Activated CD4-positive, CD25-positive, alpha-beta regulatory T cell treated with anti-CD3 and anti-CD28 coated beads, Interleukin-2, amount 50 U/mL, for 24 hours (primary cell): Measurements from ENCODE around the gene KCNJ14.
A peak's percentile ranks its signal among the peaks of the same experiment; 100 is the strongest.

Source experiments
- ATAC-seq, 2 donors: fragments of 150-1000 bp; cut with Tn5 transposase; one replicate each; pipeline ENCODE4 v1.10.0; 2021; ENCODE audit warnings: mild to moderate bottlenecking in 1 of 2, moderate library complexity in 1 of 2

KCNJ14 gene

DNA sequence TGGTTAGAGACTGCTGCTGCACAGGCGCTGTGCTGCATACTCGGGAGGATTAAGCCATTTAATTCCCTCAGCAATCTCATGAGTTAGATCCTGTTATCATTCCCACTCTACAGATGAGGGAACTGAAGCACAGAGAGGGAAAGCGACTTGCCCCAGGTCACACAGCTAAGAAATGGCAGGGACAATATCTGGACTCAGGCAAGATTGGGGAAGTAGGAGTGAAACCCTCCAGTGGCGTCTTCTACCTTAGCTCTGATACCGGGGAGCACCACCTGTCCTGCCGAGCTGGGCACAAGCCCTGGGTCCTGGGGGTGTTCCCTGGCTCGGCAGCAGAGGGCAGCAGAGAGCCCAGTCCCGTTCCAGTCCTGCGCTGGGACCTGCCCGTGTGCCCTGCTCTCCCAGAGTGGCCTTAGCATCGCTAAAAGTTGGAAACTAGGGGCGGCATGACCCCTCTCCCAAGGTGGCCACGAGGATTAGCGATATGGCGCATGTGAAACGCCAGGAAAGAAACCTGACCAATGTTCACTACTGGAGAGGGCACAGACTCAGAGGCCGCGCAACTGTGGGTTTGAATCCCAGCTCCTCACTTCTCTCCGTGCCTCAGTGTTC lies 34.3 kb downstream of the KCNJ14 start:
- ATAC-seq = peak; percentile 50 to 68

DNA sequence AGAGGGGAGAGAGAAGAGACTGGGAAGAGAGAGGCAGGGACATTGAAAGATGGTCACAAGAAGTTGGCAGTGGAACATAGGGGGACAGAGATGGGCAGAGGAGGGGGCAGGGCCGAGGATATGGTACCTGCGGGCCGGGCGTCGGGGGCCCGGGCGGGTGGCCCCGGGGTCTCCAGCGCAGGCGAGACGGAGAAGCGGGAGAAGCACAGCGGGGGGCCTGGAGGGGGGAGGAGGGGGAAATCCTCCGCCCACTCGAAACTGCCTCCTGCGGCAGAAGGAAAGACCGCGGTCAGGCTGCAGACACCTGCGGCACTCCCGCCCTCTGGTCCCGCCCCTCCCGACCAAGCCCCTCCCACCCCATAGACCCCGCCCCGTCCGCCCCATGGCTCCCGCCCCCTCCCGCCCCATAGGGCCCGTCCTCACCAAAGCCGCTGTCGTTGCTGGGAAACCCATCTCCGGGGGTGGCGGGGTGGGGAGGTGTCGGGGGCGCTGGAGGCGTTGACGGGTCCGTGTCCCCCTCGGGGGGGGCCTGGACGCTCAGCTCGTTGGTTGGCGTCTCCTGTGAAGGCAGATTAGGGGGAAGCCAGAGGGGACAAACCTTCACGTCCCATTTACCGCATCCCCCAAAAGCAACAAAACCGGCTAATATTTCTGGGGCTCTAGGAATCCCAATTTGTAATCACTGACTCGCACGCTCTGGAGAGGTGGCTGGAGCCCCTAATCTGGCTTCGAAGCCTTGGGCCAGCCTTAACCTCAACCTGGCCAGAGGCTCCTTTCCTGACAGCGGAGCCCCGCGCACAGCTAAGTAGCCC lies 35.8 kb downstream of the KCNJ14 start:
- ATAC-seq = no peak

DNA sequence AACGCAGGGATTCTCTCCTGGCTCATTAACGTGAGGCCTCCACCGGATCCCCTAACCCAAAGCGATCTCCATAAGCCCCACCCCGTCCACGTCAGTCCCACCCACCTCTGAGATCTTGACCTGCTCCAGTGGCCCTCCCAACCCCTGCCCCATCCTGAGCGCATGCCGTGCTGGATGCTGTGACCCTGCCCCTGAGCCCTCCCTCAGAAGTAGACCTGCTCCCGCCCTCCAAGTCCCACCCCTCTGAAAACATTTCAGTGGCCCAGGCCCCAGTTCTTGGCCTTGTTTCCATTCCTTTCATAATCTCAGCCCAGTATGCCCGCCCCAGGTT lies 36.4 kb downstream of the KCNJ14 start:
- ATAC-seq = no peak

DNA sequence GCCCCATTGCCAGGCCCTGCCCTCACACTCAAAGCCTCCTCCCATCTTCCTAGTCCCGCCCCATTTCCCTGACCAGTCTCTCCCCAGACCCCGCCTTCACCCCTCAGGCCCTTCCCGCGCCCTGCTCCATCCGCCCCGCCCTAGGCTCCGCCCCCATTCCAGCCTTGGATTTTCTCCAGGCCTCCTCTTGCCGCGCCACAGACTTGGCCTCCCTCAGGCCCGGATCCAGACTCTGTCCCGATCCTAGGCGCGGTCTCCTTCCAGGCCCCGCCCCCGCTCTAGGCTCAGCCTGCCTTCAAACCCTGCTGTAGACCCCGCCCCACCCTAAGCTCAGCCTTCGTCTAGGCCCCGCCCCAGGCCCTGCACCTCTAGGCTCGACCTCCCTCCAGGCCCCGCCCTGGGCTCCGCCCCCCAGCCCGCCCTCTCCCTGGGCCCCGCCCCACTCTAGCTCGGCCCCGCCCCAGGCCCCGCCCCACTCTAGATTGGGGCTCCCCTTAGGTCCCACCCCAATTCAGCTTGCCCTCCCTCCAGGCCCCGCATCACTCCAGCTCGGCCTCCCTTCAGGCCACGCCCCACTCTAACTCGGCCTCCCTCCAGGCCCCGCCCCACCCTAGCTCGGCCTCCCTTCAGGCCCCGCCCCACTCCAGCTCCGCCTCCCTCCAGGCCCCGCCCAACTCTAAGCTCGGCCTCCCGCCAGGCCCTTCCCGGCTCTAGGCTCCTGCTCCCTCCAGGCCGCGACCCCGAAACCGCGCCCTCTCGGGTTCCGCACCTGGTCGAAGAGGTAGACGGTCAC lies 37.7 kb downstream of the KCNJ14 start:
- peak; percentile 61 to 68 for ATAC-seq

DNA sequence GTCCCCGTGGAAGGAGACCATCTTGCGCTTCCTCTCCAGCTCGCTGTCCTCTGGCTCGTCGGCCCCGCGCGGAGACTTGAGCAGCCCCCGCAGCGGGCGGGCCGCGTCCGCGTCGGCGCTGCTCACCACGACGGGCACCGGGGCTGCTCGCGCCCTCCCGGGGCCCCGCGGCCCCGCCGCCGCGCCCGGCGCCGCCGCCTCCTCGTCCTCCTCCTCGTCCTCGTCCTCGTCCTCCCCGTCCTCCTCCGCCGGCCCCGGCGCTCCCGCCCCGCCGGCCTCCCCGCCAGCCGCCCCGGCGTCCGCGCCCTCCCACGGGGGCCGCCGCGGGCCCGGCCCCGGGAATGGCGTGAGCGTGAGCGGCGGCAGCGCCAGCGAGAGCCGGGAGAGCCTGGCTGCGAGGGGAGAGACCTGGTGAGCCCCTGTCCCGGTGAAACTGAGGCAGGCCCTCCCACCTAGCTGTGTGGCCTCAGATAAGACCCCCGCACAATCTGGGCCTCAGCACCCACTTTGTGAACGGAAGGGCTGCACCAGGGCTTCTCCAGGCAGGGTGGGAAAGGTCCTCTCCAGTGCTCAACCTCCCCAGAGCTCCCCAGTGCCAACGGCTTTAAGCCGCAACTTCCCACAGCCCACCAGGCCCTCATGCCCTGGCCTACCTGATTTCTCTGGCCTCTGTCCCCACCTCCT lies 38.5 kb downstream of the KCNJ14 start:
- peak; percentile 9 to 14 for ATAC-seq

DNA sequence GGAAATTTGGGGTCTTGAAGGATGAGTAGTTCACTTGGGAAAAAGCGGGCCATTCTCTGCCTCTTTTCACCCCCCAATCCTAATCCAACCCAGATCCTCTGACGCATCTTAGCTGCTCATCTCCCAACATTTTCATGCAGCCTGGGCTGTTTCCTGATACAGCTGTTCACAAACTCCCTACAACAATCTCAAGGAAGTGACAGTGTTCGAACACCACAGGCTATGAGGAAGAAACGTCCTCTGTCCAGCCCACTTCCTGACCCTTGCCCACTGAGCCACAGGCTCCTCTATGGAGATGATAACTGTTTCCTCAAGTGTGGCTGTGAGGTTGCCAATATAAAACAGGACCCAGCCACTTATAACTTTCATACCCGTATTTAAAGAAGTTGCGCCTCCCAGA lies 40.0 kb downstream of the KCNJ14 start:
- ATAC-seq = no peak

DNA sequence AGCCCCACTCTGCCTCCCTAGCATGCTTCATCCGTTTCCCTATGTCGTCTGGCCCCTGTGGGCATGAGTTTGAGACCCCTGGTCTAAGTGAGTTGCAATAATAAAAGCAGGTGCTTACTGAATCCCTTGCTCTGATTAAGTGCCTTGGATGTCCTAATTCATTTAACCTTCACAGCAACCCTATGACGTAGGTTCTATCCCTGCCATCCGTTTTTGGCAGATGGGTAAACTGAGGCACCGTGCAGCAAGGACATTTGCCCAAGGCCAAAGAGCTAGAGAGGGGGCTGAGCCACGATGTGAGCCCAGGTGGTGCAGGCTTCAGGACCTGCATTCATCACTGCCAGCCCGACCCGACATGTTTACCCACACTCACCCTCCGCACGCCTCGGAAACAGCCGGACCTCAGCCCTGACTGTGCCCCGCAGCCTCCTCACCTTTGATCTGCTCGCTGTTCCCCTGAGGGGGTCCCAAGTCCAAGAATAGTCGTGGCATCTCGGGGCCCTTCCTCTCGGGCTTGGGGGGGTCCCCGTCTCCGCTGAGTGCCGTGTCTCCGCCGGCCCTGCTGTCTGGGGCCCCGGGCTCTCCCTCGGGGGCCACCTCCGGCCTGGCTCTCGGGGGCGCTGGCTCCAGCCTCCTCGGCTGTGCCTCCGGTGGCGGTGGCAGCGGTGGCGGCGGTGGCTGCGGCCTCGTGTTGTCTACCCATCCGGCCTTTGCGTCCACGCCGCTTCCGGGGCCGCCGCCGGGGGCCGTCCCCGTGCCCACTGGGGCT lies 41.8 kb downstream of the KCNJ14 start:
- ATAC-seq = no peak

DNA sequence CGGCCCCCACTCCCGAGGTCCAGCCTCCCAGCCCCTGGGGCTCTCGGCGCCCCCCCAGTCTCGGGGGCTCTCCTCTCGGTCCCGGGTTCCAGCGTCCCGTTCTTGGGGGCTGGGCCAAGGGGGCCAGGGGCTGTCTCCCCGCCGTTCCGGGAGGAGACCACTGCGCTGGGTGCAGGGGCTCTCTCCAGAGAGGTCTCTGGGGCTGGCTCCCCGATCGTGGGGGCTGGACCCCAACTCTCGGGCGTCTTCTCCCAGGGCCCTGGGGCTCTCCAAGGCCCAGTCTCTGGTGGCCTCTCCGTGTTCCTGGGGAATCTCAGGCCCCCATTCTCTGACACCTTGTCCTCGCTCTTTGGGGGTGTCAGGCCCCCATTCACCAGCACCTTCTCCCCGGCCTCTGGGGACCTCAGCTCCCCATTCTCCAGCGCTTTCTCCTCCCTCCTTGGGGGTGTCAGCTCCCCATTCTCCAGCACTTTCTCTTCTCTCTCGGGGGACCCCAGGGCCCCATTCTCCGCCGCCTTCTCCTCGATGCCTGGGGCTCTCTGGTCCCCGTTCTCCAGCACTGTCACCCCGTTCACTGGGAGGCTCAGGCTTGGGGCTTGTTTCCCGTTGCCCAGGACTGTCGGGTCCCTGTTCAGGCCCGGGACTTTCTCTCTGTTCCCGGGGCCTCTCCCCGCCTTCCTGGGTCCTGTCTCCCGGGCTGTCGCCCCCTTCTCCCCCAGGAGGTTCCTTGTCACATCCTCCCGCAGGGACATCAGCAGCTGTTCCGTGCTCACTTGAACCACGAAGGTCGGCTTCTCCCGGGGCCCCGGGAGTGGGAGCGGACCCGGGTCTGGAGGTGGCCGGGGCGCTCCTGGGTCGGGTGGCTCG lies 42.6 kb downstream of the KCNJ14 start:
- no peak for ATAC-seq

DNA sequence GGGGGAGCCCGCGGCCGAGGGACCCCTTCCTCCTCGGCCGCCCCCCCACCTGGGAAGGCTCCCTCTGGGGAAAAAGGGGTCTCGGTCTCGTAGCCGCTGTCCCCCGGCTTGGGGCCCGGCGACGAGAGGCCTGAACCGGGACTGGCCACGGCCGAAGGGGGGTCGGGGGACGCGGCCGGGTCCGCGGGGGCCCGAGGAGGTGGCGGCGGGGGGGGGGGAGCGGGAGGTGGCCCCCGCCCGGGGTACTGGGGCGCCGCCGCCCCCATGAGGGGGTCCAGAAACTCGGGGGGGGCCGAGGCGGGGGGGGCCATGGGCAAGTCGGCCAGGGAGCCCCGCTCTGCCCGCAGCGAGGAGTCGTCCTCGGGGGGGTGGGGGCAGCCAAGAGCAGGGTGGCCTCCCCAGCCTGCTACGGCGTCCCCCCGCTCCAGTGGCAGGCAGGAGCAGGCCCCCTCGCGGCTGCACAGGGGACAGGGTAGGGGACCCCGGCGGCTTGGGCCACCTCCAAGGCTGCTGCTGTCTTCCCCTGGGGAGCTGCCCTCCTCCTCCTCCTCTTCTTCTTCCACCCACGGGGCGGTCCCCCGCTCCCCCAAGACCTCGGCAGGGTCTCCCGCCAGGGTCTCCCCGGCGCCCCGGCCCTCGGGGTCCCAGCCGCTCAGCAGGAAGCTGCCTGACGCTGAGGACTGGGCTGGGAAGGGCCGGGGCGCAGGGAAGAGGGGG lies 43.4 kb downstream of the KCNJ14 start:
- ATAC-seq = no peak

DNA sequence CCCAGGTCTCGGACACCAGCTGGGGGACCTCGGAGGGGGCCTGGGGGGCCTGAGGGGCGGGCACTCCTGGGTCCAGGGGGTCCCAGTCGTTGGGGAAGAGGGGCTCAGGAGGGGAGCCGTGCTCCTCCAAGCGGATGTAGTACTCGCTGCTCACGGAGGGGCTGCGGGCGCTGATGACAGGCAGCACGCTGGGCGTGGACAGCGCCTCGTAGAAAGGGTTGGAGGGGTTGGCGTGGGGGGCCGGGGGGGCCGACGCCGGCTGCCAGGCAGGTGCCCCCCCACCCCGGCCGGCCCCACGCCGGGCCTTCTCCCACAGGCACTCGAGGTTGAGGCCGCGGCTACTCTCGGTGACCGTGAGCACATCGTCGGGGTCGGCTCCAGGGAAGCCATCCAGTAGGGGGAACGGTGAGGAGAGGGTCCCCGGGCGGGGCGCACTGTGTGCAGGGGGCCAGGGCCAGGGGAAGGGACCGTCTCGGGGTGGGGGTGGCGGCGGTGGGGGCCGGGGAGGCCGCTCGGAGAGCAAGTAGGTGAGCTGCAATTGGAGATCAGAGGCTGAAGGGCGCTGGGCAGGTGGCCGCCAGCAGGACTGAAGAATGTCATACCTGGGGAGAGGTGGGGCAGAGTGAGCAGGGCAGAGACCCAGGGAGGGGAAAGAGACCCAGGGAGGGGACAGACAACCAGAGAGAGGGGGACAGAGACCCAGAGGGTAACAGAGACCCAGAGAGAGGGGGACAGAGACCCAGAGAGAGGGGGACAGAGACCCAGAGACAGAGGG lies 44.1 kb downstream of the KCNJ14 start:
- ATAC-seq = no peak

DNA sequence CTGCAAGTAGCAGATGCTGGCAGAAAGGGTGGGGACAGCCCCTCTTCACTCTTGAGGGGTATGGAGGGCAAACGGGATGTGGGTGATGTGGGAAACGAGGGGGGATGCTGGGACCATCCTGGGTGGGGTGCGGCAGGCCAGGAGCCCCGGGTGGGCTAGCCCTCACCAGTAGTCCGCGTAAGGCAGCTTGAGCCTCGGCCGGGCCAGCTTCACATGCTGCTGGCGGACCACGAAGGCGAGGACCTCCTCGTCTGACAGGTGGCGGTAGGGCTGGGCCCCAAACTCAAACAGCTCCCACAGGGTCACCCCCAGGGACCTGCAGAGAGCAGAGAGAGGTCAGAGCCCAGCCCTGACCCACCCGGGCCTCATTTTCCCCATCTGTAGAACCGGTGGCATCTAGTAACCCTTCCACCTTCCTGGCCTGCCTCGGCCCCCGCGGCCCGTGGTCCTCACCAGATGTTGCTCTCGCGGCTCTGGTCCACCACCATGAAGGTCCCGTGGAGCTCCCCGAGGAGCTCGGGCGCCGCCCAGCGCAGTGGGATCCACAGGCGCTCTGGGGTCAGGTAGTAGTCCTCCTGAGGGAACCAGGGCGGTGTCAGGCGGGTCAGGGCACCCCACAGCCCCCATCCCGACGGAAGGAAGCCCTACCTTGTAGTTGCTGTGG lies 45.6 kb downstream of the KCNJ14 start:
- no peak for ATAC-seq

DNA sequence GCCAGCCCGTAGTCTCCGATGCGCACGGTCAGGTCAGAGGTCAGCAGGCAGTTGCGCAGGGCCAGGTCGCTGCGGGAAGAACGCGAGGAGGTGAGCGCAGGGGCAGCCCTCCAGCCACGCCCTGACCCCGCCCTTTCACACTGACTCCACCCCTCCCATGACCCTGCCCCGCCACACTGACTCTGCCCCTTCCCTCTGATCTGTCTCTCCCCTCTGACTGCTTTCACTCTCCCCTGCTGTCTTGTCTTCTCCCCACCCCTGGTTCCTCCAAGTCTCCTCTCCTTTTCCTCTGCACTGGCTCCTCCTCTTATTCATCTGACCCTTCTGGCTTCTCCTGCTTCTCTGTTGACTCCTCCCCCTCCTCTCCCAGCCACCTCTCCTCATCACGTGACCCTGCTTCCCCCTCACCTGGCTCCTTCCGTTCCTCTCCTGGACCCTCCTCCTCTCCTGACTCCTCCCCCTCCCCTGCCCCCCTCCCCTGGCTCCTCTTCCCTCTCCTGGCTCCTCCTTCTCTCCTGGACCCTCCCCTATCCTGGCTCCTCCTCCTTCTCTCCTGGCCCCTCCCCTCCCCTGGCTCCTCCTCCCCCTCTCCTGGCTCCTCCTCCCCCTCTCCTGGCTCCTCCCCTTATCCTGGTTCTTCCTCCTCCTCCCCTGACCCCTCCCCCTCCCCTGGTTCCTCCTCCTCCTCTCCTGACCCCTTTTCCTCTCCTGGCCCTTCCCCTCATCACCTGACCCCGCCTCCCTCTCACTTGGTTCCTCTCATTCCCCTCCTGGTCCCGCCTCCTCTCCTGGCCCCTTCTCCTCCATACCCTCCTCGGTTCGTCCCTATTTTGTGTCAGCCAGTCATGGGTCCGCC lies 46.3 kb downstream of the KCNJ14 start:
- ATAC-seq = peak; percentile 64 to 66

DNA sequence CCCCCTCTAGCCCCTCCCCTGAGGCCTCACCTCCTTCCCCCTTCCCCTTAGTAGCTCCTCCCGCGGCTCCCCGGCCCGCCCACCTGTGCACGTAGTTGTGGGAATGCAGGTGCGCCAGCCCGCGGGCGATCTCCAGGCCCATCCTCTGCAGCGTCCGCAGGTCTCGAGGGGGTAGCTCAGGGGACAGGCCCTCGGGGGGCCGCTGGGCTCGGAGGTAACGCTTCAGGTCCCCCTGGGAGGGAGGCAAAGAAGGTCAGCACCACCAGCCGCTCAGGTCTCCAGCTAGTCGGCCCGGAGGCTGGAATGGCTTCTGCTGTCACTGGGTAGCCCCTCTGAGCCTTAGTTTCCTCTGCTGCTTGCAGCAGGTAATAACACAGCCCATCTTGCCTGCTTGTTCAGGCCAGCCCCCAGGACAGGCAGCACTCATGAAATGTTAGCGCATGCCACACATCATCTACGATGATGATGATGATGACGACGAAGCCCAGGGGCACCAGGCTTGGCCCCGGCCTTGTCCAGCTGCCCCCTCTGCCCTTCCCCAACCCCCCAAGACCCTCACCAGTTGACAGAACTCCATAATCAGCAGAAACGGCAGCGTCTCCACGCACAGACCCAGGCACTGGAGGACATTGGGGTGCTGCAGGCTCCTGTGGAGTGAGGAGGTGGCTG lies 47.1 kb downstream of the KCNJ14 start:
- ATAC-seq = no peak

DNA sequence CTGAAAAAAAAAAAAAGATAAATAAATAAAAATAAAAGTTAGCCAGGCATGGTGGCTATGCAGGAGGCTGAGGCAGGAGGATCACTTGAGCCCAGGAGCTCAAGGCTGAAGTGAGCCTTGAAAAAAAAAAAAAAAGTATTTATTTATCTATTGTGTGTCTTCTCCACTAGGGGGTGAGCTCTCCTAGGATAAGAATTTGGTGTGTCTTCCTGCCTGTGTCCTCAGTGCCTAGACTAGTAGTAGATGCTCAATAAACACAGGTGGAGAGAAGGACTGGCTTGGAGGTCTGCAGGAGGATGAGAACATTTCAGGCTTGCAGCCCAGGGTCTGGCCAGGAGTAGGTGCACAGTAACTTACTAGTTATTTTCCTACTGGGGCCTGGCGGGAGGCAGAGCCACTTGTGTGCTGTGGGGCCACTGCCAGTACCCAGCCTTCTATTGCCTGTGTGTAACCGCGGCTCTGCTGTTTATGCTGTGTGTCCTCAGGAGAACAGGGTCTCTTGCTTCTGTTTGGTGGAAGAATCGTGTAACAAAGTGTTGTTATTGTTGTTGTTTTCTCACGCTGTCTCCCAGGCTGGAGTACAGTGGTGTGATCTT lies 50.9 kb downstream of the KCNJ14 start:
- ATAC-seq = peak in 1 of 2 donors; percentile 31

DNA sequence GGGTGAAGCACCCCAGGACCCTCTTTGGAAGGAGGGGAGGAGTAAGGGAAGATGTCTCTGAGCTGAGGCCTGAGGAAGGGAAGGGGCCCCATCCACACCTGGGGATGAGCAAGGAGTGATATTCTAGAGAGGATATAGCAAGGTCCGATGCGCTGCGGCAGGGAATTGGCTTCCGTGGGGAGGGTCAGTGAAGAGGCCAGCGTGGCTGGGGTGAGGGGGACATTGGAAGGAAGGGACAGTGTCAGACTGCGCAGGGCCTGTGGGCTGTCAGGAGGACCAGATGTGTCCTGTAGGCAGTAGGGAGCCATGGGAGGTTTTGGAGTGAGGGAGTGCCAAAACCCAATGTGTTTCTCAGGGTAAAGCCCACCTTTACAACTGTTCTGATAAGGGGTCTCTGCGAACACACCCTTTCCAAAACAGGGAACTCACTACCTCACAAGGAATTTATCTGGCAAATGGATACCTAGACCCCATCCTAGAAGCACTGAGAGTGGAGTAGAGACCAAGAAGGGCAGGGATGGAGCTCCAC lies 52.6 kb downstream of the KCNJ14 start:
- ATAC-seq = no peak

DNA sequence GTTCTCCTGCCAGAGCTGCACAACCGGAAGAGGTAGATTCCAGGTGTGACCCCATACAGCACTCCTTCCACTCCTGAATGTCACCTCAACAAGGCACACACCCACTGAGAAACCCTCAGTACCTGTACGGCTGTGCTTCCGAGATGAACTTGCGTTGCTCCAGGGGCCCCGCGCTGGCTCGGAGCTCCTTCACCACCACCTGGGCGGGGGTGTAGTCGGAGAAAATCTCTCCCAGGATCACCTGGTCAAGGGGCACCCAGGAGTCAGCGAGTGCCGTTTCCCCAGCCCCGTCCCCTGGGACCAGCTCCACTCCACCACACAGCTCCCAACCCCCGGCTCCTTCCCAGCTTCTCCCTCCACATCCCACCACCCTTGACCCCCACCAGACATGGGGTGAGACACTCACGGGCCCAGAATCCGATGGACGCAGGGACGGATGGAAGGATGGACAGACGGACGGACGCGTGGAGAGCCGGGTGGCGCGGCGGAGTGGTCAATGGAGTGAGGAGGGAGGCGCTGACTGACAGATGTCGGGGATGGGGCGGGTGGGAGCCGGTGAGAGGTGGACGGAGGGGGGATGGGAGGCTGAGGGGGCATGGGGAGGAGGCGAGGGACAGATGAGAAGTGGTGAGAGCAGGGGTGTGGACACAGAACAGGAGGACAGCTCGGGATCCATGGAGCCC lies 53.5 kb downstream of the KCNJ14 start:
- no peak for ATAC-seq
